Measurements from ENCODE around the gene TCFL5. TPM values are rescaled to one million over a fixed set of nuclear protein-coding genes. Genes with fewer than 3 reads are reported as not detected.

Gene TCFL5
- total RNA-seq, 4 donors from 2014 or later = 12.0 to 28.9 (median 13.8) TPM

GRCh38 chr20:62882426-62882825, 20.8 kb upstream of the TCFL5 start:
- peaks cover 0 to 53% of the 10 kb centered on the region in 2 donors for H3K36me3 ChIP-seq
- TF ChIP-seq POLR2A (IDR thresholded peaks at IDR 0.05) (no peak), EP300 (IDR thresholded peaks at IDR 0.05) (no peak), POLR2AphosphoS5 (IDR thresholded peaks at IDR 0.05) (no peak), CTCF (IDR thresholded peaks at IDR 0.05) (no peak)
- H3K27me3 ChIP-seq = no peaks in the 10 kb centered on the region
- H3K4me1 ChIP-seq = peaks cover 0 to 13% (median under 1%) of the 10 kb centered on the region in 3 donors
- ATAC-seq = no peak
- no peak overlapping the region for H3K4me3 ChIP-seq
- WGBS, 2 donors (ENCODE audit: low coverage in 1 of 2) = 80 to 100% methylated on average over 1 to 5 of the region's 15 CpGs
- no peak overlapping the region for H3K27ac ChIP-seq
- no peaks in the 10 kb centered on the region for H3K9me3 ChIP-seq

GRCh38 chr20:62881662-62882395, 20.2 kb upstream of the TCFL5 start:
- no peaks in the 10 kb centered on the region for H3K27me3 ChIP-seq
- H3K4me3 ChIP-seq = no peak overlapping the region
- H3K27ac ChIP-seq = no peak overlapping the region
- H3K9me3 ChIP-seq = no peaks in the 10 kb centered on the region
- peaks cover 0 to 13% (median 5%) of the 10 kb centered on the region in 3 donors for H3K4me1 ChIP-seq
- peaks cover 0 to 47% of the 10 kb centered on the region in 2 donors for H3K36me3 ChIP-seq
- ATAC-seq = no peak
- no peak for TF ChIP-seq CTCF (IDR thresholded peaks at IDR 0.05)
- no peak for TF ChIP-seq POLR2A (IDR thresholded peaks at IDR 0.05)
- TF ChIP-seq EP300 (IDR thresholded peaks at IDR 0.05) = no peak
- no peak for TF ChIP-seq POLR2AphosphoS5 (IDR thresholded peaks at IDR 0.05)
- 88 to 93% methylated on average over 3 to 6 of the region's 46 CpGs for WGBS, 2 donors (ENCODE audit: low coverage in 1 of 2)

- H3K27me3 ChIP-seq = no peaks in the 10 kb centered on the region
- TF ChIP-seq EP300 (IDR thresholded peaks at IDR 0.05) (no peak), POLR2AphosphoS5 (IDR thresholded peaks at IDR 0.05) (no peak), CTCF (IDR thresholded peaks at IDR 0.05) (no peak), POLR2A (IDR thresholded peaks at IDR 0.05) (no peak)
- no peak for ATAC-seq
- H3K4me1 ChIP-seq = peaks cover 0 to 15% (median 12%) of the 10 kb centered on the region in 3 donors
- no peak overlapping the region for H3K4me3 ChIP-seq
- peaks cover 0 to 41% of the 10 kb centered on the region in 2 donors for H3K36me3 ChIP-seq
- no peaks in the 10 kb centered on the region for H3K9me3 ChIP-seq
- WGBS, 2 donors (ENCODE audit: low coverage in 1 of 2) = 60 to 91% methylated on average over 1 to 10 of the region's 45 CpGs
- H3K27ac ChIP-seq = no peak overlapping the region
These were observed 19.5 kb upstream of the TCFL5 start for GRCh38 chr20:62880935-62881661.

- Histone ChIP-seq H3K9me3 (no peaks in the 10 kb centered on the region), H3K4me1 (peaks cover 0 to 23% (median 16%) of the 10 kb centered on the region in 3 donors), H3K27ac (no peak overlapping the region), H3K36me3 (peaks cover 0 to 36% of the 10 kb centered on the region in 2 donors), H3K4me3 (no peak overlapping the region), H3K27me3 (no peaks in the 10 kb centered on the region)
- WGBS, 2 donors (ENCODE audit: low coverage in 1 of 2) = 96% methylated on average over 4 of the region's 37 CpGs; no CpG with 5 or more reads in 1 of the 2 donors
- TF ChIP-seq POLR2AphosphoS5 (IDR thresholded peaks at IDR 0.05) = no peak
- no peak for TF ChIP-seq POLR2A (IDR thresholded peaks at IDR 0.05)
- TF ChIP-seq EP300 (IDR thresholded peaks at IDR 0.05) = no peak
- ATAC-seq = no peak
These were observed 18.7 kb upstream of the TCFL5 start for GRCh38 chr20:62880147-62880934.
